Adipose tissue (tissue), 3 donors: Measurements from ENCODE around the gene CLCN6. TPM values are rescaled to one million over a fixed set of nuclear protein-coding genes. Genes with fewer than 3 reads are reported as not detected.
"Not testable (repeated sequence)": the region's sequence is repeated elsewhere in the genome, so short reads cannot be mapped to it uniquely, and the experiment has no call there.

Experiments used
- H3K27ac ChIP-seq: one replicate; pipeline ENCODE4 v1.5.1; 2013; ENCODE audit warnings: low read depth, low read length
- WGBS, 3 donors: extraction: QIAGEN DNeasy Blood & Tissue Kit; methylation state at CpG; one replicate each; pipeline ENCODE4 v1.1.7; 2013; 5-methylcytosine and 5-hydroxymethylcytosine counted together
- polyA plus RNA-seq, 3 donors: library from polyadenylated mRNA; stranded (reverse); fragments of 200-250 nt; gene quantifications; one replicate each; pipeline ENCODE4 v1.2.3, GENCODE V29; 2013
- donor health status: healthy with polysubstance abuse.
- donor health status: Bipolar disorder and iron deficiency.
- donor health status: healthy.

The CLCN6 gene
- polyA plus RNA-seq, 3 donors: 5.4 to 12.6 (median 6.3) TPM

- WGBS, 3 donors: 52 to 64% (median 62%) methylated on average over 19 of the region's 19 CpGs
- peak overlapping the region; percentile 89 for H3K27ac ChIP-seq
These were observed 14.9 kb upstream of the CLCN6 start for GRCh38 chr1:11790880-11791715.

- WGBS, 3 donors: 90 to 92% (median 91%) methylated on average over 11 of the region's 11 CpGs
- H3K27ac ChIP-seq: peak overlapping the region; percentile 68
These were observed 13.9 kb upstream of the CLCN6 start for GRCh38 chr1:11792106-11792505.

- no peak overlapping the region for H3K27ac ChIP-seq
- WGBS, 3 donors: 91 to 94% (median 93%) methylated on average over 15 of the region's 15 CpGs
These were observed 12.2 kb upstream of the CLCN6 start for GRCh38 chr1:11793819-11794218.

GRCh38 chr1:11794446-11795237 lies 11.3 kb upstream of the CLCN6 start:
- H3K27ac ChIP-seq: no peak overlapping the region
- 90 to 95% (median 91%) methylated on average over 19 of the region's 19 CpGs for WGBS, 3 donors

GRCh38 chr1:11795238-11795890 lies 10.6 kb upstream of the CLCN6 start:
- no peak overlapping the region for H3K27ac ChIP-seq
- 92 to 94% (median 93%) methylated on average over 14 of the region's 14 CpGs for WGBS, 3 donors

- H3K27ac ChIP-seq: no peak overlapping the region
- 90 to 94% (median 91%) methylated on average over 15 of the region's 15 CpGs for WGBS, 3 donors
These were observed 9.8 kb upstream of the CLCN6 start for GRCh38 chr1:11796036-11796828.

GRCh38 chr1:11797525-11798216 lies 8.3 kb upstream of the CLCN6 start:
- WGBS, 3 donors: 56 to 80% (median 63%) methylated on average over 6 of the region's 6 CpGs
- H3K27ac ChIP-seq: no peak overlapping the region

GRCh38 chr1:11799099-11799498 lies 6.9 kb upstream of the CLCN6 start:
- H3K27ac ChIP-seq: no peak overlapping the region

GRCh38 chr1:11799896-11800295 lies 6.1 kb upstream of the CLCN6 start:
- WGBS, 3 donors: 95 to 98% (median 97%) methylated on average over 9 of the region's 9 CpGs
- H3K27ac ChIP-seq: no peak overlapping the region

More at GRCh38 chr1:11799099-11799498, 6.9 kb upstream of the CLCN6 start:
- WGBS, 3 donors: 96 to 98% (median 97%) methylated on average over 5 of the region's 5 CpGs

- 89 to 99% (median 96%) methylated on average over 8 of the region's 8 CpGs for WGBS, 3 donors
These were observed 5.6 kb upstream of the CLCN6 start for GRCh38 chr1:11800391-11800755.

GRCh38 chr1:11800756-11801433 lies 5.1 kb upstream of the CLCN6 start:
- H3K27ac ChIP-seq: no peak overlapping the region
- 88 to 92% (median 92%) methylated on average over 21 of the region's 21 CpGs for WGBS, 3 donors

More at GRCh38 chr1:11800391-11800755, 5.6 kb upstream of the CLCN6 start:
- H3K27ac ChIP-seq: no peak overlapping the region

- H3K27ac ChIP-seq: peak overlapping the region; percentile 36
- WGBS, 3 donors: 12 to 27% (median 13%) methylated on average over 6 of the region's 6 CpGs
These were observed 3.4 kb upstream of the CLCN6 start for GRCh38 chr1:11802616-11802972.

- H3K27ac ChIP-seq: peak overlapping the region; percentile 36
- WGBS, 3 donors: 4 to 19% (median 6%) methylated on average over 28 of the region's 28 CpGs
These were observed 2.8 kb upstream of the CLCN6 start for GRCh38 chr1:11802973-11803885.

GRCh38 chr1:11803924-11804665 lies 1.9 kb upstream of the CLCN6 start:
- H3K27ac ChIP-seq: not testable (repeated sequence)
- WGBS, 3 donors: 63 to 72% (median 63%) methylated on average over 9 of the region's 9 CpGs

GRCh38 chr1:11804666-11805421 lies 1.1 kb upstream of the CLCN6 start:
- 1 to 4% (median 4%) methylated on average over 17 of the region's 17 CpGs for WGBS, 3 donors
- peak overlapping the region; percentile 92 for H3K27ac ChIP-seq
